GM12878 (cell line): ENCODE measurements around the gene XRCC6. TPM values are rescaled to one million over a fixed set of nuclear protein-coding genes. Genes with fewer than 3 reads are reported as not detected.

Experiments used
- ATAC-seq: fragments of 200-7000 bp; cut with Tn5 transposase; 3 replicates; pipeline ENCODE4 v1.9.1; 2020; ENCODE audit warnings: mild to moderate bottlenecking, moderate library complexity
- BruUV-seq: library from RNA; stranded (reverse); fragments of 400-500 nt; replicated peaks from 2 replicates; lab custom pipeline; 2021; lab: Mats Ljungman, UMichigan
- CTCF ChIA-PET: fragments of 300-600 bp; sonication (Branson Sonifier 250); formaldehyde crosslinking; extraction: SDS; loops from one replicate; lab custom pipeline; 2021; ENCODE audit warnings: inconsistent platforms; lab: Yijun Ruan, JAX
- POLR2A ChIA-PET: fragments of 350-600 bp; formaldehyde crosslinking; extraction: SDS; loops from one replicate; lab custom pipeline; 2021; ENCODE audit warnings: inconsistent platforms; lab: Charles Lee
- RAD21 ChIA-PET: fragments of 300-600 bp; sonication (Branson Sonifier 250); formaldehyde crosslinking; loops from one replicate; lab custom pipeline; 2023; ENCODE audit warnings: antibody characterized with exemption; ENCODE audit not compliant: unreplicated experiment; lab: Charles Lee
- SMC1A ChIA-PET: fragments of 300-600 bp; sonication (Branson Sonifier 250); formaldehyde crosslinking; loops from one replicate; lab custom pipeline; 2023; ENCODE audit not compliant: unreplicated experiment, uncharacterized antibody; lab: Charles Lee
- DNase-seq: peaks from one replicate; pipeline ENCODE4 v3.0.0-alpha.2; 2011; ENCODE audit warnings: low read depth, low spot score
- FAIRE-seq: peaks from 3 replicates; lab custom pipeline; 2011; peaks lifted over from hg19 to GRCh38; lab: Jason Lieb, UNC
- H2AFZ ChIP-seq: 2 replicates; pipeline ENCODE4 v1.6.0; 2011; ENCODE audit warnings: low read depth, low read length, control low read depth; ENCODE audit not compliant: control insufficient read depth
- H3K27ac ChIP-seq: 2 replicates; pipeline ENCODE4 v1.5.1; 2011; ENCODE audit warnings: control low read depth; ENCODE audit not compliant: control insufficient read depth, insufficient read depth
- H3K27me3 ChIP-seq, 2 experiments: replicated peaks in 1 of 2; 2 replicates each; pipeline versions ENCODE4 v1.6.0 to v1.6.1; 2011; ENCODE audit warnings: low read length in 1 of 2; ENCODE audit not compliant: control insufficient read depth in 2 of 2, insufficient read depth in 2 of 2
- H3K36me3 ChIP-seq, 2 experiments: 2 replicates each; pipeline ENCODE4 v1.5.1; 2011; ENCODE audit warnings: low read length in 1 of 2; ENCODE audit not compliant: control insufficient read depth in 2 of 2, insufficient read depth in 2 of 2
- H3K4me1 ChIP-seq: 2 replicates; pipeline ENCODE4 v1.6.1; 2011; ENCODE audit warnings: mild to moderate bottlenecking, low read length, moderate library complexity, mixed read lengths; ENCODE audit not compliant: control insufficient read depth, insufficient read depth
- H3K4me2 ChIP-seq: 2 replicates; pipeline ENCODE4 v1.6.0; 2011; ENCODE audit warnings: control low read depth; ENCODE audit not compliant: control insufficient read depth, insufficient read depth
- H3K4me3 ChIP-seq: fragments of 200-600 bp; sonication (generic); 2 replicates; pipeline ENCODE4 v1.5.1; 2016
- H3K79me2 ChIP-seq: 2 replicates; pipeline ENCODE4 v1.6.0; 2011; ENCODE audit warnings: low read length; ENCODE audit not compliant: control insufficient read depth, insufficient read depth
- H3K9ac ChIP-seq: 2 replicates; pipeline ENCODE4 v1.8.0; 2011; ENCODE audit warnings: low read length, control low read depth, mixed read lengths; ENCODE audit not compliant: control insufficient read depth, insufficient read depth
- H3K9me3 ChIP-seq: replicated peaks from 3 replicates; pipeline ENCODE4 v1.5.1; 2011; ENCODE audit warnings: mild to moderate bottlenecking, low read length; ENCODE audit not compliant: control insufficient read depth, insufficient read depth
- H4K20me1 ChIP-seq: 2 replicates; pipeline ENCODE4 v1.6.0; 2011; ENCODE audit not compliant: control insufficient read depth, insufficient read depth
- ATF3 ChIP-seq: IDR thresholded peaks from 2 replicates; pipeline ENCODE4 v1.6.1; 2011; ENCODE audit warnings: low read depth, mild to moderate bottlenecking, low read length, moderate library complexity, borderline replicate concordance; ENCODE audit errors: extremely low read depth
- BRCA1 ChIP-seq: IDR thresholded peaks from 2 replicates; pipeline ENCODE4 v1.6.1; 2011; ENCODE audit warnings: low read depth, low read length, improper control_type of control experiment
- CHD2 ChIP-seq: IDR thresholded peaks from 2 replicates; pipeline ENCODE4 v1.6.1; 2011; ENCODE audit warnings: low read depth, low read length, improper control_type of control experiment, borderline replicate concordance
- DPF2 ChIP-seq: fragments of 450-650 bp; IDR thresholded peaks from 2 replicates; pipeline ENCODE4 v1.6.1; 2017; ENCODE audit warnings: mild to moderate bottlenecking
- E2F8 ChIP-seq: fragments of 450-650 bp; IDR thresholded peaks from 2 replicates; pipeline ENCODE4 v1.6.1; 2018; ENCODE audit warnings: mild to moderate bottlenecking, low read depth, moderate library complexity; ENCODE audit not compliant: partially characterized antibody
- PML ChIP-seq: IDR thresholded peaks from 2 replicates; pipeline ENCODE4 v1.6.1; 2012; ENCODE audit warnings: low read length, inconsistent platforms
- POLR2A ChIP-seq: IDR thresholded peaks from 2 replicates; pipeline ENCODE4 v1.6.1; 2011; ENCODE audit warnings: low read depth, mild to moderate bottlenecking, low read length
- POLR2AphosphoS2 ChIP-seq: IDR thresholded peaks from 2 replicates; pipeline ENCODE4 v1.6.1; 2011; ENCODE audit warnings: low read depth, mild to moderate bottlenecking, low read length, improper control_type of control experiment, moderate library complexity
- RFX5 ChIP-seq: IDR thresholded peaks from 2 replicates; pipeline ENCODE4 v1.6.1; 2011; ENCODE audit warnings: low read depth, low read length, improper control_type of control experiment
- RUNX3 ChIP-seq: IDR thresholded peaks from 2 replicates; pipeline ENCODE4 v1.6.1; 2012; ENCODE audit warnings: low read length, inconsistent platforms
- ZBTB40 ChIP-seq: fragments of 450-650 bp; IDR thresholded peaks from 2 replicates; pipeline ENCODE4 v1.6.1; 2016; ENCODE audit warnings: mild to moderate bottlenecking, moderate library complexity, borderline replicate concordance
- ZZZ3 ChIP-seq: IDR thresholded peaks from 2 replicates; pipeline ENCODE4 v1.6.1; 2011; ENCODE audit warnings: low read depth; ENCODE audit not compliant: control insufficient read depth, insufficient read length
- WGBS: methylation state at CpG from one replicate; pipeline ENCODE4 v1.1.6; 2016; ENCODE audit warnings: low lambda C conversion rate; ENCODE audit not compliant: insufficient replicate concordance, insufficient coverage; ENCODE audit errors: missing lambda C conversion rate; 5-methylcytosine and 5-hydroxymethylcytosine counted together
- in situ Hi-C: fragments of 300-500 bp; cut with MboI; formaldehyde crosslinking; loops from 9 replicates; pipeline ENCODE4 v1.14.3; 2018; ENCODE audit warnings: mixed read lengths
- intact Hi-C: fragments of 100-400 bp; cut with micrococcal nuclease; formaldehyde crosslinking; loops from one replicate; pipeline ENCODE4 v1.14.2; 2022; ENCODE audit not compliant: unreplicated experiment
- polyA plus RNA-seq, 11 experiments: library from polyadenylated mRNA; depleted of rRNA in 4 of 11; unstranded in 6 of 11; stranded (reverse) in 5 of 11; fragments of >200 nt; fragmentation: Nextera tagmentation in 4 of 11; fragmentation: Illumina TruSeq in 1 of 11; extraction: Ambion mirVana in 4 of 11; extraction: Trizol in 1 of 11; gene quantifications; 1 replicate in 1 of 11; 2 replicates in 10 of 11; pipeline versions ENCODE4 v1.2.1 to v1.2.3, GENCODE V29; 2011 to 2016; ENCODE audit warnings: inconsistent platforms in 2 of 11, missing spikeins in 2 of 11, low read depth in 1 of 11
- total RNA-seq, 4 experiments: library from RNA; depleted of rRNA in 3 of 4; stranded (reverse); fragments of >200 nt in 3 of 4; fragmentation: Illumina TruSeq in 1 of 4; extraction: Trizol in 1 of 4; gene quantifications; 2 replicates each; pipeline versions ENCODE4 v1.2.1 to v1.2.3, GENCODE V29; 2013 to 2021

XRCC6 gene
- total and polyA plus RNA-seq, 10 of the 15 experiments (the other 5 are each of a cell fraction or from before 2014, with no cell fraction given), result 186 to 718 (median 348) TPM

- no peak for TF ChIP-seq E2F8
- no peak for TF ChIP-seq ZZZ3
- no peak for TF ChIP-seq PML
- TF ChIP-seq, all 136 proteins: peak for 0
Measured at GRCh38 chr22:41579997-41580355, 41.1 kb upstream of the XRCC6 start (continued).

GRCh38 chr22:41582694-41583093 is 38.4 kb upstream of the XRCC6 start:
- ChIA-PET POLR2A (no interaction called here), RAD21 (no interaction called here), SMC1A (no interaction called here), CTCF (interaction anchor here (1.5 kb wide), 1 partner anchor 145 kb away, joined by 4 read pairs; no protein-coding TSS in a partner anchor)
- H4K20me1 ChIP-seq, result no peaks in the 10 kb centered on the region
- no peaks in the 10 kb centered on the region for H3K27me3 ChIP-seq
- in situ Hi-C loops (no loop called here), intact Hi-C loops (no loop called here)
- H3K9me3 ChIP-seq, result no peaks in the 10 kb centered on the region
- no peak overlapping the region for H3K4me3 ChIP-seq
- H3K9ac ChIP-seq, result no peak overlapping the region
- no peak overlapping the region for H3K27ac ChIP-seq
- no peaks in the 10 kb centered on the region for H3K4me1 ChIP-seq
- no peaks in the 10 kb centered on the region for H3K36me3 ChIP-seq
- ATAC-seq (no peak), FAIRE-seq (no peak), DNase-seq (no peak)
- no peak overlapping the region for H2AFZ ChIP-seq
- H3K4me2 ChIP-seq, result no peak overlapping the region
- BruUV-seq, result no TSS peak
- H3K79me2 ChIP-seq, result no peaks in the 10 kb centered on the region
- 79% methylated on average over 8 of the region's 8 CpGs for WGBS
- TF ChIP-seq ATF3 (no peak), RUNX3 (no peak), ZBTB40 (no peak), RFX5 (no peak), POLR2AphosphoS2 (no peak), BRCA1 (no peak), POLR2A (no peak), DPF2 (no peak), CHD2 (no peak)
